ENCODE measurements around the gene THBS1.

THBS1 gene

DNA sequence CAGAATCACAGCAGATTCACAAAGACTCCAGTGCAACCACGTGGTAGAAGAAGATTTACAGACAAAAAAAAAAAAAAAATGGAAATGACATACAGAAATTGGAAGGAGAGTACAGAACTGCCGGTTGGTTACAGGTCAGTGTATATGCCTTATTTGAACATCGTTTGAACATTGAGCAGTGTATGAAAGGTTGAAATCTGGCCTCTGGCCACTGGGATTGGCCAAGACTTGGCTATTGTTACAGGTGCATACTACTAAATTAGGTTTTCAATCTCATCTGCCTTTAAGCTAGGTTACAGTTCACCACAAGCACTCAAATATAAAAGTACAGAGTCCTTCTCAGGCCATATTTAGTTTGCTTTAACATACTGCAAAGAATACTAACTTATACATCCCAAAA is 59.8 kb downstream of the THBS1 start:
- TF ChIP-seq, protein P1, sequence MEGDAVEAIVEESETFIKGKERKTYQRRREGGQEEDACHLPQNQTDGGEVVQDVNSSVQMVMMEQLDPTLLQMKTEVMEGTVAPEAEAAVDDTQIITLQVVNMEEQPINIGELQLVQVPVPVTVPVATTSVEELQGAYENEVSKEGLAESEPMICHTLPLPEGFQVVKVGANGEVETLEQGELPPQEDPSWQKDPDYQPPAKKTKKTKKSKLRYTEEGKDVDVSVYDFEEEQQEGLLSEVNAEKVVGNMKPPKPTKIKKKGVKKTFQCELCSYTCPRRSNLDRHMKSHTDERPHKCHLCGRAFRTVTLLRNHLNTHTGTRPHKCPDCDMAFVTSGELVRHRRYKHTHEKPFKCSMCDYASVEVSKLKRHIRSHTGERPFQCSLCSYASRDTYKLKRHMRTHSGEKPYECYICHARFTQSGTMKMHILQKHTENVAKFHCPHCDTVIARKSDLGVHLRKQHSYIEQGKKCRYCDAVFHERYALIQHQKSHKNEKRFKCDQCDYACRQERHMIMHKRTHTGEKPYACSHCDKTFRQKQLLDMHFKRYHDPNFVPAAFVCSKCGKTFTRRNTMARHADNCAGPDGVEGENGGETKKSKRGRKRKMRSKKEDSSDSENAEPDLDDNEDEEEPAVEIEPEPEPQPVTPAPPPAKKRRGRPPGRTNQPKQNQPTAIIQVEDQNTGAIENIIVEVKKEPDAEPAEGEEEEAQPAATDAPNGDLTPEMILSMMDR (IDR thresholded peaks at IDR 0.05; ENCODE audit: control insufficient read depth, extremely low read depth, insufficient read depth) = no peak
- no peak overlapping the region for H3K4me3 ChIP-seq (ENCODE audit: low read depth, low read length)
- peak; percentile 69 for DNase-seq (ENCODE audit: low read depth)

DNA sequence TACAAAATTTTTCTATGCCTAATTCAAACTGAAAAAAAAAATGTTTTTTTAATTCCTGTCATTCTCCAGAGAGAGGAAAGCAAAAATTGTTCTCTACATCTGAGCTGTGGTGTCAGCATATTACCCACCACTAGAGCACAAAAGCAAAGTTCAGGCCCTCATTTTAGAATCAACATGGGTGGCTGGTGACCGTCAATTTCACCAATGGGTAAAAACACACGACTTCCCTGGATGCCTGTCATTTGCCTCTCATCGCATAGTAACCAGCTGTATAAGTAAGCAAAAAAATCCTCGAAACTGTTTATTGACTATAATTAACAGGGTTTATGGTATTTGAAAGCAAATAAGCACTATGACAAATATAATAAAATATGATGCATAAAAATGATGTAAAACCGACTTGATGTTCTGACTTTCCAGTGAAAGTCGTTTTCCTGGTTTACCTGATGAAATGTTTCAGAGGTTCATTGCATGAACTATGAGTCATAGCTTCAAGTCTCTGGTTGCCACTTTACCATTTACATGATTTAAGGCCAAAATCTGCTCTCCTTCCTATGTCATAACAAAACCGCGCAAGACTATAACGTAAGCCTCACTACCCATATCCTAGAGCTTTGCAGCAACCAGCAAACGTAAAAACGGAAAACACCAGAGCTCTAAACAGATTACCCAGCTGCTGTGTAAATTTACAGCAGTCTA is 60.5 kb downstream of the THBS1 start:
- no peak overlapping the region for H3K4me3 ChIP-seq (ENCODE audit: low read depth, low read length)
- TF ChIP-seq, protein P1 (IDR thresholded peaks at IDR 0.05; ENCODE audit: control insufficient read depth, extremely low read depth, insufficient read depth) = no peak
- peak; percentile 88 for DNase-seq (ENCODE audit: low read depth)

- no peak overlapping the region for H3K4me3 ChIP-seq (ENCODE audit: low read depth, low read length)
- TF ChIP-seq, protein P1 (IDR thresholded peaks at IDR 0.05; ENCODE audit: control insufficient read depth, extremely low read depth, insufficient read depth) = no peak
- DNase-seq (ENCODE audit: low read depth) = no peak
Observed at GRCh38 chr15:39642011-39642640, 61.2 kb downstream of the THBS1 start.

DNA sequence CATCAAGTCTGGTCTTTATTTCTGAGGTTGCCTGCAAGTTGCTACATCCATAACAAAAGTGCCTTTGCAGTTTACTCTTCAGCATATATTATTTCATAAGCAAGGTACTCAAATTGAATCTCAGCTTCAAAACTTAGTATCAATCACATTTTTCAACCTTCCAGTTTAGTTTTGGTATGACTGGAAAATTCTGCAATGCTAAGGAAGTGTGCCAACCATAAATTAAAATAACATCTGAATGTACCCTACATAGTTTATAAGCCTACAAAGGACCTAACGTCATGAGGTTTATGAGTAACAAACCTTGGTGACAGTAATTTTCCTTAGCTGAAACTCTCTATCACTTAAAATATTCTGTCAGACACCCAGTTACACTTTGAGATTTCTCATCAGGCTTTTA is 62.8 kb downstream of the THBS1 start:
- no peak for DNase-seq (ENCODE audit: low read depth)
- TF ChIP-seq, protein P1 (IDR thresholded peaks at IDR 0.05; ENCODE audit: control insufficient read depth, extremely low read depth, insufficient read depth) = no peak
- H3K4me3 ChIP-seq (ENCODE audit: low read depth, low read length) = no peak overlapping the region

GRCh38 chr15:39644136-39644535 is 63.3 kb downstream of the THBS1 start:
- TF ChIP-seq, protein P1 (IDR thresholded peaks at IDR 0.05; ENCODE audit: control insufficient read depth, extremely low read depth, insufficient read depth) = no peak

GRCh38 chr15:39645138-39645975 is 64.5 kb downstream of the THBS1 start:
- no peak for DNase-seq (ENCODE audit: low read depth)
- TF ChIP-seq, protein P1 (IDR thresholded peaks at IDR 0.05; ENCODE audit: control insufficient read depth, extremely low read depth, insufficient read depth) = no peak
- no peak overlapping the region for H3K4me3 ChIP-seq (ENCODE audit: low read depth, low read length)

More at GRCh38 chr15:39644136-39644535, 63.3 kb downstream of the THBS1 start:
- no peak overlapping the region for H3K4me3 ChIP-seq (ENCODE audit: low read depth, low read length)
- no peak for DNase-seq (ENCODE audit: low read depth)

All from LNCaP clone FGC (cell line).